HCT116 (cell line): ENCODE data around the gene BBS10. TPM values are rescaled to one million over a fixed set of nuclear protein-coding genes. Genes with fewer than 3 reads are reported as not detected.
"Not testable (repeated sequence)": the region's sequence is repeated elsewhere in the genome, so short reads cannot be mapped to it uniquely, and the experiment has no call there.

Experiments
- ATAC-seq: fragments of 200-7000 bp; cut with Tn5 transposase; 2 replicates; pipeline ENCODE4 v1.9.1; 2020; ENCODE audit warnings: mild to moderate bottlenecking, moderate library complexity
- BruUV-seq: library from RNA; stranded (reverse); fragments of 400-500 nt; replicated peaks from 2 replicates; lab custom pipeline; 2021; lab: Mats Ljungman, UMichigan
- CTCF ChIA-PET: fragments of 300-600 bp; sonication (Branson Sonifier 250); formaldehyde crosslinking; loops from one replicate; lab custom pipeline; 2021; ENCODE audit warnings: antibody characterized with exemption; lab: Charles Lee
- POLR2A ChIA-PET: fragments of 300-600, 350-600 bp; sonication (Branson Sonifier 250); formaldehyde crosslinking; loops from one replicate; lab custom pipeline; 2021; ENCODE audit warnings: antibody characterized with exemption; lab: Charles Lee
- RAD21 ChIA-PET, 2 experiments: fragments of 300-600 bp; sonication (Branson Sonifier 250); formaldehyde crosslinking; loops; one replicate each; lab custom pipeline; 2023; ENCODE audit warnings: low total read pairs in 2 of 2; ENCODE audit not compliant: uncharacterized antibody in 2 of 2, unreplicated experiment in 2 of 2, low non-redundant PET in 1 of 2; lab: Charles Lee
- DNase-seq: peaks from one replicate; pipeline ENCODE4 v3.0.0-alpha.2; 2010; ENCODE audit warnings: low read depth, low spot score
- H2AFZ ChIP-seq: fragments of 200-600 bp; shearing (Covaris generic), sonication (generic); 2 replicates; pipeline ENCODE4 v1.6.1; 2017; ENCODE audit warnings: low read depth, mixed run types, mixed read lengths, antibody characterized with exemption, low read length; ENCODE audit not compliant: poor library complexity, severe bottlenecking
- H3K27ac ChIP-seq: 2 replicates; pipeline ENCODE4 v1.5.1; 2012; ENCODE audit warnings: low read depth, low read length
- H3K27me3 ChIP-seq: fragments of 200-600 bp; sonication (generic); 2 replicates; pipeline ENCODE4 v1.6.1; 2016; ENCODE audit warnings: mixed run types, low read length, mixed read lengths; ENCODE audit not compliant: insufficient read depth
- H3K36me3 ChIP-seq, 2 experiments: fragments of 200-500 bp in 1 of 2; fragments of 200-600 bp in 1 of 2; sonication (Bioruptor generic) in 1 of 2; sonication (generic) in 1 of 2; 2 replicates each; pipeline versions ENCODE4 v1.5.1 to v1.6.1; 2014 to 2016; ENCODE audit warnings: low read length in 2 of 2, inconsistent platforms in 1 of 2, mixed read lengths in 1 of 2, mixed run types in 1 of 2; ENCODE audit not compliant: insufficient read depth in 2 of 2, control insufficient read depth in 1 of 2
- H3K4me1 ChIP-seq, 2 experiments: fragments of 200-600 bp in 1 of 2; sonication (generic) in 1 of 2; 2 replicates each; pipeline versions ENCODE4 v1.5.1 to v1.6.1; 2012 to 2017; ENCODE audit warnings: low read length in 2 of 2, inconsistent platforms in 1 of 2, mild to moderate bottlenecking in 1 of 2, mixed read lengths in 1 of 2, mixed run types in 1 of 2, moderate library complexity in 1 of 2; ENCODE audit not compliant: insufficient read depth in 2 of 2, control insufficient read depth in 1 of 2
- H3K4me2 ChIP-seq: fragments of 200-600 bp; sonication (generic); 2 replicates; pipeline ENCODE4 v1.6.1; 2017; ENCODE audit warnings: mixed run types, low read length, mixed read lengths
- H3K4me3 ChIP-seq, 2 experiments: fragments of 200-600 bp in 1 of 2; sonication (generic) in 1 of 2; replicated peaks in 1 of 2; 2 replicates each; pipeline ENCODE4 v1.5.1; 2011 to 2016; ENCODE audit warnings: low read length in 2 of 2, control low read depth in 1 of 2, low read depth in 1 of 2, mild to moderate bottlenecking in 1 of 2, mixed read lengths in 1 of 2, mixed run types in 1 of 2
- H3K79me2 ChIP-seq: fragments of 200-600 bp; sonication (generic); 2 replicates; pipeline ENCODE4 v1.6.1; 2017; ENCODE audit warnings: mild to moderate bottlenecking, mixed run types, low read length, moderate library complexity, mixed read lengths; ENCODE audit not compliant: insufficient read depth
- H3K9ac ChIP-seq: fragments of 200-600 bp; sonication (generic); 2 replicates; pipeline ENCODE4 v1.6.1; 2016; ENCODE audit warnings: low read length, mixed read lengths
- H3K9me2 ChIP-seq: fragments of 200-600 bp; sonication (generic), shearing (Covaris generic); 2 replicates; pipeline ENCODE4 v1.6.1; 2017; ENCODE audit warnings: mixed run types, mild to moderate bottlenecking, moderate library complexity; ENCODE audit not compliant: insufficient read depth
- H3K9me3 ChIP-seq, 2 experiments: fragments of 200-500 bp in 1 of 2; fragments of 200-600 bp in 1 of 2; sonication (Bioruptor generic) in 1 of 2; sonication (generic) in 1 of 2; 2 replicates each; pipeline ENCODE4 v1.6.1; 2014 to 2017; ENCODE audit warnings: low read length in 2 of 2, mixed read lengths in 2 of 2, inconsistent platforms in 1 of 2, low read depth in 1 of 2, mild to moderate bottlenecking in 1 of 2, mixed run types in 1 of 2, moderate library complexity in 1 of 2; ENCODE audit not compliant: control insufficient read depth in 1 of 2, insufficient read depth in 1 of 2
- H4K20me1 ChIP-seq: fragments of 200-600 bp; sonication (generic), shearing (Covaris generic); 2 replicates; pipeline ENCODE4 v1.6.1; 2017; ENCODE audit warnings: mixed run types, mild to moderate bottlenecking, moderate library complexity; ENCODE audit not compliant: insufficient read depth
- EGR1 ChIP-seq: IDR thresholded peaks from 2 replicates; pipeline ENCODE4 v1.6.1; 2012; ENCODE audit warnings: low read depth
- ELF1 ChIP-seq: IDR thresholded peaks from 2 replicates; pipeline ENCODE4 v1.6.1; 2012; ENCODE audit warnings: low read depth, borderline replicate concordance
- EZH2 ChIP-seq: fragments of 200-600 bp; sonication (generic); IDR thresholded peaks from 2 replicates; pipeline ENCODE4 v1.6.1; 2017; ENCODE audit warnings: antibody characterized with exemption, mixed run types
- FOSL1 ChIP-seq: IDR thresholded peaks from 2 replicates; pipeline ENCODE4 v1.6.1; 2012; ENCODE audit warnings: low read depth
- JUND ChIP-seq: IDR thresholded peaks from 2 replicates; pipeline ENCODE4 v1.6.1; 2012
- RAD21 ChIP-seq: IDR thresholded peaks from 2 replicates; pipeline ENCODE4 v1.6.1; 2012; ENCODE audit warnings: low read depth, mild to moderate bottlenecking
- SRF ChIP-seq: IDR thresholded peaks from 2 replicates; pipeline ENCODE4 v1.6.1; 2012; ENCODE audit warnings: low read depth
- ZFX ChIP-seq: fragments of 450-650 bp; IDR thresholded peaks from 2 replicates; pipeline ENCODE4 v1.6.1; 2017
- ZNF274 ChIP-seq: fragments of 200-500 bp; sonication (Bioruptor generic); IDR thresholded peaks from 2 replicates; pipeline ENCODE4 v1.6.1; 2014; ENCODE audit warnings: mild to moderate bottlenecking, low read depth, low read length, inconsistent platforms
- intact Hi-C: fragments of 100-400 bp; cut with micrococcal nuclease; formaldehyde crosslinking; loops from 2 replicates; pipeline ENCODE4 v1.10.0; 2022
- total RNA-seq: library from RNA; stranded (reverse); gene quantifications from one replicate; pipeline ENCODE4 v1.2.1, GENCODE V29; 2021; ENCODE audit not compliant: unreplicated experiment

Gene BBS10
- total RNA-seq, 1 experiment from 2014 or later = 27.1 TPM

DNA sequence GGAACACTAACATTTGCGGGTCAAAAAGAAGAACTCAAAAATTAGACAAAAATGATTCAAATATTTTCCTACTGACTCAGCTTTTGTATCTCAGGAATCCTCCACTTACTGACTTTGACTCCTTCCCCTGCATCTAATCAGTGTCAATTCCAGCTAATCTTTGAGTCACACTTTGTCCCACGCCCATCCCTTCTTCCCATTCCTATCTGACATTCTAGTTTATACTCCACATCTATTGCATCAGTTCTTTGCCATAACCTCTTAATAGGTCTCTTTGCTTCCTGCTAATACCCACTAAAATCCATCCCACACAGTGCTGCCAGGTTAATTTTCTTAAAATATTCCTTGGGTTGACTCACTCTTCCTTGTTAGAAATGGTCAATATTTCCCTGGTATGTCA, 19.1 kb downstream of the BBS10 start (continued):
- TF ChIP-seq RAD21 = peak; percentile 36
- TF ChIP-seq JUND = peak; percentile 83
- TF ChIP-seq EZH2 = no peak
- no peak for TF ChIP-seq ZFX

DNA sequence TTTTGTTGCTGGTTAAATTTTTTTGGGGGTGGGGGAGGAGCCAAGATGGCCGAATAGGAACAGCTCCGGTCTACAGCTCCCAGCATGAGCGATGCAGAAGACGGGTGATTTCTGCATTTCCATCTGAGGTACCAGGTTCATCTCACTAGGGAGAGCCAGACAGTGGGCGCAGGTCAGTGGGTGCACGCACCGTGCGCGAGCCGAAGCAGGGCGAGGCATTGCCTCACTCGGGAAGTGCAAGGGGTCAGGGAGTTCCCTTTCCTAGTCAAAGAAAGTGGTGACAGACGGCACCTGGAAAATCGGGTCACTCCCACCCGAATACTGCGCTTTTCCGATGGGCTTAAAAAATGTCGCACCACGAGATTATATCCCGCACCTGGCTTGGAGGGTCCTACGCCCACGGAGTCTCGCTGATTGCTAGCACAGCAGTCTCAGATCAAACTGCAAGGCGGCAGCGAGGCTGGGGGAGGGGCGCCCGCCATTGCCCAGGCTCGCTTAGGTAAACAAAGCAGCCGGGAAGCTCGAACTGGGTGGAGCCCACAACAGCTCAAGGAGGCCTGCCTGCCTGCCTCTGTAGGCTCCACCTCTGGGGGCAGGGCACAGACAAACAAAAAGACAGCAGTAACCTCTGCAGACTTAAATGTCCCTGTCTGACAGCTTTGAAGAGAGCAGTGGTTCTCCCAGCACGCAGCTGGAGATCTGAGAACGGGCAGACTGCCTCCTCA, 28.5 kb downstream of the BBS10 start:
- H2AFZ ChIP-seq, H3K9me3 ChIP-seq, H3K9ac ChIP-seq, BruUV-seq, RAD21 ChIA-PET, intact Hi-C loops, POLR2A ChIA-PET, H3K27ac ChIP-seq, DNase-seq, H4K20me1 ChIP-seq, H3K79me2 ChIP-seq, CTCF ChIA-PET, H3K27me3 ChIP-seq, H3K9me2 ChIP-seq, H3K36me3 ChIP-seq, H3K4me1 ChIP-seq: not testable (repeated sequence)
- peak overlapping the region; percentile 48 for H3K4me2 ChIP-seq
- 0 out of 2 replicates have a peak, but pooled peaks have one; percentile 9 for ATAC-seq
- H3K4me3 ChIP-seq = peak overlapping the region in 1 of 2 experiments; percentile 23; a peak in 1 of 4 replicates

DNA sequence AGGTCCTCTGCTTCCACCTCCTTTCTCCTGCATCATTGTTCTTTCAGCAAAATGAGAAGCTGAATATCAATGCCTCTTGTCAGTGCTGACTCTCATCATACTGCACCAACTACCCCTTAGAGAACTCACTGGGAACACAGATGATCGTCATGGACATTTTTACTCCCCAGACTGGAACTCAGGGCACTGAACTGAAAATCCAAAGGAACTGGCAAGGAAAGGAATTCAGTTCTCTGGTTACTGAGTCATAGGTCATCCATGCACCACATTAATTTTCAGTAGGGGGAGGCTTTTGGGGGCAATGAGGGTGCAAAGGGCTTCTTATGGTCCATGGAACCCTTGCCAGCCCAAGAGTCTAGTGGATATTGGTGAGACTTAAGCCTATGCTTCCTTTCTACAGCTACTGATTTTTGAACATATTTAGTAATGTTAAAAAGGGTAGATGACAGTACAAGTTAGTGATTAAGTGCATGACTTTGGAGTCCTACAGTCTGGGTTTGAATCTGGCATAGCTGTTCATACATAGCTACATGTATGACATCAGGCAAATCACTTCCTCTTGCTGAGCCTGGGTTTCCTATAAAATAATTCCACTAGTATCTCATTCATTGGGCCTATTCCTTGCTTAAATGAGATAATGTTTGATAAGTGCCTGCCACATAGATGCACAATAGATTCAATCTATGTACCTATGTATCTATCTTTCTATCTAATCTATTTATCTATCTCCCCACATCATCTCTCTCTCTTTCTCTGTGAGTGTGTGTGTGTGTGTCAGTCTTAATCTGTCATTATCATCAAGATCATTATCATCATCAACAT, 29.2 kb downstream of the BBS10 start:
- DNase-seq = no peak
- TF ChIP-seq SRF (no peak), FOSL1 (no peak), EGR1 (no peak), ZNF274 (no peak), ELF1 (no peak), EZH2 (no peak), JUND (no peak)
- intact Hi-C loops = no loop called here
- H4K20me1 ChIP-seq = no peaks in the 10 kb centered on the region
- no TSS peak for BruUV-seq
- ATAC-seq = 0 out of 2 replicates have a peak, but pooled peaks have one; percentile 17
- POLR2A ChIA-PET = no interaction called here
- RAD21 ChIA-PET = no interaction called here
- H3K4me3 ChIP-seq = no peak overlapping the region
- CTCF ChIA-PET = no interaction called here
- H3K36me3 ChIP-seq = no peaks in the 10 kb centered on the region
- no peak overlapping the region for H3K9ac ChIP-seq
- H2AFZ ChIP-seq = peak overlapping the region; percentile 92
- H3K4me1 ChIP-seq = peaks cover 0 to 9% of the 10 kb centered on the region in 2 experiments; a peak in 3 of 4 replicates
- no peaks in the 10 kb centered on the region for H3K9me2 ChIP-seq
- H3K4me2 ChIP-seq = peak overlapping the region; percentile 48
- no peaks in the 10 kb centered on the region for H3K27me3 ChIP-seq
- H3K79me2 ChIP-seq = no peaks in the 10 kb centered on the region
- H3K27ac ChIP-seq = no peak overlapping the region
- no peaks in the 10 kb centered on the region for H3K9me3 ChIP-seq
